Prostate gland (tissue), 2 donors: ENCODE measurements around the gene RINL. TPM values are rescaled to one million over a fixed set of nuclear protein-coding genes. Genes with fewer than 3 reads are reported as not detected.

Experiments used
- DNase-seq: peaks from one replicate; pipeline ENCODE4 v3.0.0-alpha.2; 2019; ENCODE audit warnings: low spot score
- H3K27ac ChIP-seq, 2 donors: fragments of 200-600 bp; sonication (generic); 2 replicates each; pipeline ENCODE4 v1.5.1; 2017 to 2019
- H3K27me3 ChIP-seq: fragments of 200-600 bp; sonication (generic); replicated peaks from 2 replicates; pipeline ENCODE4 v1.5.1; 2019; ENCODE audit not compliant: insufficient read depth
- H3K36me3 ChIP-seq, 2 donors: fragments of 200-600 bp; sonication (generic); 1 replicate in 1 of 2; 2 replicates in 1 of 2; pipeline versions ENCODE4 v1.5.1 to v1.8.1; 2017 to 2019
- H3K4me1 ChIP-seq: fragments of 200-600 bp; sonication (generic); replicated peaks from 2 replicates; pipeline ENCODE4 v1.5.1; 2019
- H3K4me3 ChIP-seq, 2 donors: fragments of 200-600 bp; sonication (generic); 2 replicates each; pipeline ENCODE4 v1.5.1; 2017 to 2019
- H3K9me3 ChIP-seq: fragments of 200-600 bp; sonication (generic); 2 replicates; pipeline ENCODE4 v1.5.1; 2017
- CTCF ChIP-seq, 4 experiments: fragments of 200-600 bp in 2 of 4; fragments of 450-650 bp in 2 of 4; sonication (generic) in 2 of 4; IDR thresholded peaks; 1 replicate in 3 of 4; 2 replicates in 1 of 4; pipeline ENCODE4 v1.5.1; 2016 to 2019; ENCODE audit warnings: antibody characterized with exemption in 4 of 4, mild to moderate bottlenecking in 2 of 4, moderate library complexity in 2 of 4
- POLR2A ChIP-seq: fragments of 450-650 bp; IDR thresholded peaks from one replicate; pipeline ENCODE4 v1.6.1; 2016; ENCODE audit warnings: antibody characterized with exemption, mild to moderate bottlenecking
- POLR2AphosphoS5 ChIP-seq: sonication (generic); formaldehyde crosslinking; IDR thresholded peaks from one replicate; pipeline ENCODE4 v1.6.1; 2017; ENCODE audit warnings: antibody characterized with exemption
- WGBS: methylation state at CpG from one replicate; pipeline ENCODE4 v1.1.5; 2018; 5-methylcytosine and 5-hydroxymethylcytosine counted together
- intact Hi-C: fragments of 100-400 bp; cut with DNase I; formaldehyde crosslinking; loops from one replicate; pipeline ENCODE4 v1.14.2; 2022
- total RNA-seq, 2 donors: library from RNA; depleted of rRNA; stranded (reverse); fragments of >200 nt; gene quantifications; one replicate each; pipeline ENCODE4 v1.1.0, GENCODE V29; 2016

Gene RINL
- 10 to 100 TPM in 1 of 2 donors, 1 to 10 TPM in 1; 3.1 to 10.2 TPM for total RNA-seq

GRCh38 chr19:38877781-38878574, at the start of gene RINL:
Gene RINL, minus strand, starts transcription at chr19:38878275. Its CDS starts 1,533 bp downstream, at chr19:38876742.
- H3K9me3 ChIP-seq: no peaks in the 10 kb centered on the region
- 48% methylated on average over 11 of the region's 11 CpGs for WGBS
- TF ChIP-seq POLR2A (no peak), CTCF (IDR thresholded peaks at IDR 0.05) (no peak), POLR2AphosphoS5 (no peak)
- H3K27me3 ChIP-seq: no peaks in the 10 kb centered on the region
- H3K4me1 ChIP-seq: no peaks in the 10 kb centered on the region
- intact Hi-C loops: no loop called here
- DNase-seq: no peak
- no peak within 1 kb of the TSS for H3K4me3 ChIP-seq
- H3K36me3 ChIP-seq: no peaks in the 10 kb centered on the region
- peak within 1 kb of the TSS; percentile 6 to 48 for H3K27ac ChIP-seq

GRCh38 chr19:38924388-38924787, 46.3 kb upstream of the RINL start:
- intact Hi-C loops: no loop called here
- no peak overlapping the region for H3K4me3 ChIP-seq
- no peak for TF ChIP-seq CTCF (IDR thresholded peaks at IDR 0.05)
- TF ChIP-seq POLR2A: no peak
- TF ChIP-seq POLR2AphosphoS5: no peak
- H3K27me3 ChIP-seq: no peaks in the 10 kb centered on the region
- no peaks in the 10 kb centered on the region for H3K36me3 ChIP-seq
- no peaks in the 10 kb centered on the region for H3K9me3 ChIP-seq
- H3K27ac ChIP-seq: no peak overlapping the region
- H3K4me1 ChIP-seq: no peaks in the 10 kb centered on the region
- no peak for DNase-seq
- 99% methylated on average over 7 of the region's 7 CpGs for WGBS

- WGBS: 90% methylated on average over 5 of the region's 5 CpGs
- intact Hi-C loops: no loop called here
- Histone ChIP-seq H3K4me1 (no peaks in the 10 kb centered on the region), H3K4me3 (no peak overlapping the region), H3K27me3 (no peaks in the 10 kb centered on the region), H3K27ac (no peak overlapping the region), H3K36me3 (no peaks in the 10 kb centered on the region), H3K9me3 (no peaks in the 10 kb centered on the region)
- DNase-seq: no peak
- no peak for TF ChIP-seq CTCF (IDR thresholded peaks at IDR 0.05)
- no peak for TF ChIP-seq POLR2A
- no peak for TF ChIP-seq POLR2AphosphoS5
Observed at GRCh38 chr19:38922482-38922881, 44.4 kb upstream of the RINL start.

GRCh38 chr19:38921420-38922274, 43.6 kb upstream of the RINL start:
- H3K27ac ChIP-seq: no peak overlapping the region
- TF ChIP-seq POLR2AphosphoS5 (no peak), POLR2A (no peak), CTCF (IDR thresholded peaks at IDR 0.05) (no peak)
- H3K36me3 ChIP-seq: no peaks in the 10 kb centered on the region
- no peaks in the 10 kb centered on the region for H3K9me3 ChIP-seq
- H3K4me1 ChIP-seq: no peaks in the 10 kb centered on the region
- no peak for DNase-seq
- no peak overlapping the region for H3K4me3 ChIP-seq
- WGBS: 87% methylated on average over 20 of the region's 20 CpGs
- no peaks in the 10 kb centered on the region for H3K27me3 ChIP-seq
- intact Hi-C loops: no loop called here
